ENCODE measurements around the gene PLEKHG5.
"Not testable (repeated sequence)": the region's sequence is repeated elsewhere in the genome, so short reads cannot be mapped to it uniquely, and the experiment has no call there.

The PLEKHG5 gene

DNA sequence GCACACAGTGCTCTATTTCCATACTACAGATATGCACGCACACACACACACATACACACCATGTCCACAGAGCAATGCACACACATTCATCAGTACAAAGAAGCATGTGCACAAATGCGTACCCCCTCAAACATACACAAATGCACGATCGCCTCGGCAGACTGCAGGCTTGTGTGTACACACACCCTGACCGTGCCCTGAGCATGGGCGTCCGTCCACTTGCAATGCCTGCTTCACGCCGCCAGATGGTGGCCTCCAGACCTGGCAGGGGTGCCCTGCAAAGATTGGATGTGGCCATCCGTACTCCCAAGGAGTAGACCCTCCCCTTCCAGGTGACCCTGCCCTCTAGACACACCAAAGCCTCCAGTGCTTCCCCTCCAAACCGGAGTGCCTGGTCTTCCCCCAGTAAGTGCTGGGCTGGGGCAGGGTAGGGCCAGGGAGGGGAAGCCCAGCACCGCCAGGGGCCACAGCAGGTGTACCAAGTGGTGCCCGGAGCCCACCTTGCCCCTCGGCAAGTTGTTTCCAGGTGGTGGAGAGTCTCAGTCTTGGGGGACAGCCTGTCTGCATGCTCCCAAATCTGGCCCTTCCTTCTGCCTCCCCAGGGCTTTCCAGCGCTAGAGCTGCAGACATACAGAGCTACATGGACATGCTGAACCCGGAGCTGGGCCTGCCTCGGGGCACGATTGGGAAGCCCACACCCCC lies 46.3 kb downstream of the PLEKHG5 start:
- no peak for DNase-seq

DNA sequence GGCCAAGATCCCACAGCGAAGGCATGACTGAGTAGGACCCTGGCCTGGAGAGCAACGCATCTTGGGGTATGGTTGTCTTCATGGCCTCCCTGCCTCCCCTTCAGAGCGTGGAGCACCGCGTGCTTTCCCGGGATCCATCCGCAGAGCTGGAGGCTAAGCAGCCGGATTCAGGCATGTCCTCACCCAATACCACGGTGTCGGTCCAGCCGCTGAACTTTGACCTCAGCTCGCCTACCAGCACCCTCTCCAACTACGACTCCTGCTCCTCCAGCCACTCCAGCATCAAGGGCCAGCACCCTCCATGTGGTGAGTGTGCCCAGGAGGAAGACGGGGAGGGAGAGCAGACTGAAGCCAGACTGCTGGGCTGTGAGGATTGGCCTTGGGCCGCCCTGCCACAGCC lies 47.1 kb downstream of the PLEKHG5 start:
- no peak for DNase-seq

DNA sequence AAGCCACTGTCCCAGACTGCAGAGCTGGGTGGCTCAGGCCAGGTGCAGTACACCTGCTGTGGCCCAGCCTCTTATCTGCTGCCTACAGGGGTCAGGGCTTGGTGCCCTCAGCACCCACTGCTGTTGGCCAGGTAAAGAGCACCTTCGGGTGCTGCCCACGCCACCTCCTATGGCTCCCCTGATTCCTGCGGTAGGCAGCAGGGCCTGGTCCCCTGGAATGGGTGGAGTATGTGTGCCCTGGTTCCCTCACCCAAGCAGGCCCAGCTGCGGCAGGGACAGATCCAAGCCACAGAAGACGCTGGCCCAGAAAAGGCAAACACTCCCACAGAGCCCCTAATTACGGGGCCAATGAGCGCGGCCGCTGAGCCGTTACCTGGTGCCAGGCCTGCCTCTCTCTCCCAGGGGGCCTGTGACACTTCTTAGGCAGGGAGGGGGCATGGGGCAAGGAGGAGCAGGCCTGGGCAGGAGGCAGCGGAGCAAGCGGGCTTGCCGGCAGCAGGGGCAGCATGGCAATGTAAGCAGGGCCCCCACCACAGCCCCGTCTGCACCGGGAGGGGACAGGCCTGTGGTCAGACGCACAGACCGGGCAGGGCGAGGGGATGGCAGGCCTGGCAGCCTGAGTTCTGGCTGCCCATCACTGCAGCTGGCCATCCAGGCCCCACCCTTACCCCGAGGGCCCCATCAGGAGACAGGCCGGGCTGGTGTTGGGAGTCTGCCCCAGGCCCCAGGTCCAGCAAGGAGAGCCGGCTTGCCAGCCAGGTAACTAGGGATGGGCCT lies 47.9 kb downstream of the PLEKHG5 start:
- DNase-seq, result no peak

DNA sequence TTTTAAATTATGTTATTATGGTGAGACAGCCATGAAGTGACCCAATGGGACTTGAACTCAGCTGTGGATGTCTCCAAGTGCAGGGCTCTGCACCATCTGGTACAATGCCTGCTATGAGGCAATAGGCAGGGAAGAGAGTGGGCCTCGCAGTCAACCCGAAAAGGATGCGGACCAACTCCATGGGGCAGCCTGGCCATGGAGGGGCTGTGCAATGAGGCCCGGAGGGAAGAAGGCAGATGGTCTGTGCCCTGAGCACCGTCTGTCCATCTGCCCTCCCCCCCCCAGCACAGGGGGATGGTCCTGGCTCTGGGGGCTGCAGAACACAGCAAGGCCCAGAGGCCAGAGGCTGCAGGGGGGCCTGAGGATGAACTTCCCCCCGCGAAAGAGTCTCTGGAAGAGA lies 49.9 kb downstream of the PLEKHG5 start:
- no peak for DNase-seq

DNA sequence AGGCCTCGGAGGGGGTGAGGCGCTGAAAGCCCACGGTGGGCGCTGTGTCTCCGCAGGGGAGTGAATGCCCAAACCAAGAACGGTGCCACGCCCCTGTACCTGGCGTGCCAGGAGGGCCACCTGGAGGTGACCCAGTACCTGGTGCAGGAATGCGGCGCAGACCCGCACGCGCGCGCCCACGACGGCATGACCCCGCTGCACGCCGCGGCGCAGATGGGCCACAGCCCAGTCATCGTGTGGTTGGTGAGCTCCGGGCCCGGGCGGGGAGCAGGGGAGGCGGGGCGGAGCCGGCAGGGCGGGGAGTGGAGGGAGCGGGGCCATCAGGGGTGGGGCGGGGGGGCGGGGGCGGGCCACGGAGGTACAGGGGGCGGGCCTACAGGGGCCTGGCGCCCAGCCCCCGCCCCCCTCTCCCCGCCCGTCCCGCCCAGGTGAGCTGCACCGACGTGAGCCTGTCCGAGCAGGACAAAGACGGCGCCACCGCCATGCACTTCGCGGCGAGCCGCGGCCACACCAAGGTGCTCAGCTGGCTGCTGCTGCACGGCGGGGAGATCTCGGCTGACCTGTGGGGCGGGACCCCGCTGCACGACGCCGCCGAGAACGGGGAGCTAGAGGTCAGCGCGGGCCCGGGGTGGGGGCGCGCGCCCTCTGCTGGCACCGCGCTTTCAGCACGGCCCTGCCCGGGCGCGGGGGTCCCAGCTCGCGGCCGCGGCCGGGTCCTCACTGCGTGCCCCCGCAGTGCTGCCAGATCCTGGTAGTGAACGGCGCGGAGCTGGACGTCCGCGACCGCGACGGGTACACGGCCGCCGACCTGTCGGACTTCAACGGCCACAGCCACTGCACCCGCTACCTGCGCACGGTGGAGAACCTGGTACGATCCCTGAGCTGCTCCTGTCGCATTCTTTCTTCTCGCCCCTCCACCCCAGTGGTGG lies 51.0 kb downstream of the PLEKHG5 start:
- DNase-seq, result no peak

DNA sequence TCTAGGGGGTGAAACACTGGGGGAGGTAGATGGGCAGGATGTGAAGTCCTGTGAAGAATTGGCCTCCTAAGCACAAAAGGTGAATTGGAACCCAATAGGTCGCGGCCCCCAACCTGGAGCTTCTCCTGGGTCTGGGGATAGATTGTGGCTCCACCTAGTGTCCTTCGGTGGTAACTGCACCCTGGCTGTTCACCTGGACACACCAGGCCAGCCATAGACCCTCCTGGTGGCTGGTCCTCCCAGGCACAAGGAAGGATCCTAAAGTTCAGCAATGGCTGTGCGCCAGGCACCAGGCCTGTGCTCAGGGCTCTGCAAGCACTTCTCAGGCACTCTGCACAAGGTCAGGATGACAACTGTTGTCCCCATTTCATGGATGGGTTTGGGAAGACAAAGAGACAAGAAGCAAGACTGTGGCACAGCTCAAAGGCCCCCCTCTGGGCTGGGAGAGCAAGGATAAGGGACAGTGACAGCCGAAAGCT lies 53.4 kb downstream of the PLEKHG5 start:
- no peak for DNase-seq

DNA sequence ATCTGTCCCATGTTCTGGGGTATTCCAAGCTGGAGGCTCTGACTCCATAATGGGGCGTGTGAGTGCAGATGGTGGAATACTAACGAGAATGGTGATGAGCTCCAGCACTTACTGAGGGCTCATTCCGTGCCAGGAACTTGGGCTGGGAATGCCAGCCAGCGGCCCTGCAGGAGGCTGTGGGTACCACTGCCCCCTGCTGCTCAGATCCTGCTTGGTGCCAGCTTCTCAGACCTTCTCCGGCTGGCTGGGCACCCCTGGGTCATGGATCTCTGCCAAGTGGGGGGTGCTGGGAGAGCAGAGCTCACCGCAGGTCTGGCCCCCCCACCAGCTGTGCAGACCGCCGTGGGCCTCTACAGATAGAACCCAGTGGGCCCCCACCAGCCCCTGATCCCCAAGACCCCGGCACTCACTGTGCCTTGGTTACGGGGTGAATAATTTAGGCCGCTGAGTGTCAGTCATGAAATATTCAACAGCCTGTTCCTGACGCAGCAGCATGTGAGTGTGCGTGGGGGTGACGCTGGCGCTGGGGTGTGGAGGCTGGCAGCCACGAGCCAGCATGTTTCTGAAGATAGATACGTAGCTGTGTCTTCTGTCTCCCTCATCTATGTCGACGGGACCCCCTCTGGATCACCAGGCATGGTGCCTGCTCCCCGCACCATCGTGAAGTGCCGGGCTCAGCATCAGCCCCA lies 54.3 kb downstream of the PLEKHG5 start:
- not testable (repeated sequence) for DNase-seq

DNA sequence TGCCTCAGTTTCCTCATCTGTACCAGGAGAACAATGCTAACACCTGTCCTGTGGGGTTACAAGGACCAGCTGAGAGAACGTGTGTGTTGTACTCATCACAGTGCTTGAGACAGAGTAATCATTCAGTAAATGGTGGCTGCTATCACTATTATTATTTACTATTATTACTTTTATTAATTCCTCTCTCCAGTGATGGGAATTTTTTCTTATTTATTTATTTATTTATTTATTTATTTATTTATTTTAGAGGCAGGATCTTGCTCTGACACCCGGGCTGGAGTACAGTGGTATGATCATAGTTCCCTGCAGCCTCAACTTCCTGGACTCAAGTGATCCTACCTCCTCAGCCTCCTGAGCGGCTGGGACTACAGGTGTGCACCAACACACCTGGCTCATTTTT lies 55.2 kb downstream of the PLEKHG5 start:
- DNase-seq, result not testable (repeated sequence)

DNA sequence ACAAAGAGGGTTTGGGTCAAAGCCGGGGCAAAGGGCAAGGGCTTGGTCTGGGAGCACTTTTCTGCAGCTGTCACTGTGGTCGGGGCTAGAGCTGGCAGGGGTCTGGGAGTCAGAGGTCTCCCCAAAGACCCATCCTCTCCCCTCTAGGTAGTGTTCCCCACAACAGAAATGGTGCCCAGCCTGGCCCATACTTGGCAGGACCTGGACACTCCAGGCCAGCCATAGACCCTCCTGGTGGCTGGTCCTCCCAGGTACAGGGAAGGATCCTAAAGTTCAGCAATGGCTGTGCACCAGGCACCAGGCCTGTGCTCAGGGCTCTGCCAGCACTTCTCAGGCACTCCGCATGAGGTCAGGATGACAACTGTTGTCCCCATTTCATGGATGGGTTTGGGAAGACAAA lies 55.9 kb downstream of the PLEKHG5 start:
- no peak for DNase-seq

DNA sequence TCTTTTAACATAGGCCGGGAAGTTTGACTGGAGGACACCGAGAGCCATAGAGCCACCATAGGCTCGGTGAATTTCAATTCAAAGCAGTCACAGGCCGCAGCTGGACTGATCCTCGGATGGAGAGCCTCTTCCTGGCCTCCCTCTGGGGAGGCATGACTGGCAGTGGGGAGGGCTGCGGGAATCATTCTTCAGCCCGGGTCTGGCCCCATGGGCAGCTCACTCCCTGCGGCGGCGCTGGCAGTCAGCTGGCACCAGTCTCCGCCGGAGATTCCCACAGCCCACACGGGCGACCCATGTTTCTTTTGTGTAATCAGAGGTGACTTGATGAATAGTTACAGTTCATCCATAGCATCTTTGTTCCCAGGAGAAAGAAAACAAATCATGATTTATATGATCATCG lies 56.3 kb downstream of the PLEKHG5 start:
- no peak for DNase-seq

DNA sequence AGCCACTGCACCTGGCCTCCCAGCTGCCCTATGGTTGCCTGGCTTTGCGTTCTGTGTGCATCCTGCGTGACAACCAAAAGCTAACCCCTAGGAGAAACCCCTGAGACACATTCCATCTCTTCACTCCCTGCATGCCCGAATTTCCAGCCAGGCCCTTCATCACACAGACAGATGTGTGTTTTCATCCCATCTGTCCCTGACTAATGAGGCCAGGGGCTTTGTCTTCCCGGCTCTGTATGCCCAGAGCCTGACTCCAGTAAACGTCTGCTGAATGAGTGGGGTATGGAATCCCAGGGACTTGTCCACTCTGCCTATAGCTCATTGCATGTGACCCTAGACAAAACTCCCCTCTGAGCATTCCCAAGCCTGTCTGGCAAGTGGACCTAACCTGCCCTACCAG lies 57.3 kb downstream of the PLEKHG5 start:
- DNase-seq, result no peak

DNA sequence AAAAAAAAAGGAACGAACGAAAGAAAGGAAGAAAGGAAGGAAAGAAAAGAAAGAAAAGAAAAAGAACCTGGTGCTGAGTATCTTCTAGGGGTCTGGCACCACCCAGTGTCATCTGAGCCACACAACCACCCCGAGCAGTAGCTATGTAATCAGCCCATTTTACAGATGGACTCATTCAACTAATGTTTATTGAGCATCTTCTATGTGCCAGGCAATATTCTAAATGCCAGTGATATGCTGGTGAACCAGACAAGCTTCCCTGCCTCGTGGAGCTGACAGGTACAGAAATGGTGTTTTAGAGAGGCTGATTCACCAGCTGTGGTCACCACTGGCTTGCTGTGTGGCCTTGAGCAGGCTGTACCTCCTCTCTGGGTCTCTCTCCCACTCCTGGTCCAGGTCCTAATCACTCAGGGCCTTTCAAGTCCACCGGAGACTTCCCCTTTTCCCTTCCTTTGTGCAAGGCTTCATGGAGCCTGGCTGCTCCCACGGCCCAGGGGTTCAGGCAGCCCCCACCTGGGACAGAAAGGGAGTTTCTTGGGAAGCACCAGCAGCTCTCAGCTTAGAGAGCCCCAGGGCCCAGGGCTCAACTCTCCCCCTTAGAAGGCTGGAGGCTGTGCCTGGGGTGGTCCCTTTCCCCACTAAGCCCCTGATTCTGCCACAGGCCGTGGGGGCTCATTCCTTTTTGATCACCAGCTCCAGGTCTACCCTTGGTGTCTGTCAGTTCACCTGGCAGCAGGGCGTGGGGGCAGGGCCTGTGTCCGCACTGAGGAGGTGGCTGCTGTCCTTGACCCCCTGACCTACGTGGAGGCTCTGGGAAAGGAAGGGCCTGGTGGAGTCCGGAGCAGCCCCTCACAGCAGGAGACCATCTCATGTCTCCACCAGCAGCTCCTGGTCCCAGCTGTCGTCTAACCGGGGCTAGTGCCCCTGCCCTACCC lies 59.6 kb downstream of the PLEKHG5 start:
- DNase-seq, result not testable (repeated sequence)

DNA sequence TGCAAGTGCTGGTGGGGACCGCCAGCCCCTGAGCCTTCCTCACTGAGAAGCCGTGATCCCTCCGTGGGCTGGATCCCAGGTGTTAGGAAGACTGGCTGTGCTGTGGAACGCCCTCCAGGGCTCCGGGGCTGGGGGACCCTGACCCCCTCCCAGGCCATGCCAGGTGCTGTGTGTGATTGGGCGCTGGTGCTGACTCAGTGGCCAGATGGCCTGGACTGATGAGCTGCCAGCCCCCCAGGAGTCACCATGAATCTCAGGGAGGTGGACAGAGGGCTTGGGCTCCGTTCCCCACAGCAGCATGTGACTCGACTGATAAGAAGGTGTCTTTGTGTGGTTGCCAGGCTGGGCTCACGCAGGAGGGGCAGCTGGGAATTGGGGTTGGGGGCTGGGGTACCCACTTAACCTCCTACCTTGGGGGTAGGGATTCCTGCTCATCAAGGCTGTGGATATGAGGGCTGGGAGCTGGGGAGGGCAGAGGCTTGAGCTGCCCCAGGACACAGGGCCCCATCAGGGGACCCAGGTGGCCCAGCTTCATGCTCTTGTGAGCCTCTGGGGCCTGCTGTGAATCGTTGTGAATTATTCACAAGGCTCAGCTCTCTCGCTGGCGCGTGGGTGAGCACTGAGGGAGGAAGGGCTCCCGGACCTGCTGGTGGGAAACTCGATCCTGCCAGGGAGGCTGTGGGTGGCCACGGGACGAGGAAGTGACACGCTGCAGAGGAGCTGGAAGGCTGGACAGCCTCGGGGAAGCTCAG lies 61.6 kb downstream of the PLEKHG5 start:
- not testable (repeated sequence) for DNase-seq

DNA sequence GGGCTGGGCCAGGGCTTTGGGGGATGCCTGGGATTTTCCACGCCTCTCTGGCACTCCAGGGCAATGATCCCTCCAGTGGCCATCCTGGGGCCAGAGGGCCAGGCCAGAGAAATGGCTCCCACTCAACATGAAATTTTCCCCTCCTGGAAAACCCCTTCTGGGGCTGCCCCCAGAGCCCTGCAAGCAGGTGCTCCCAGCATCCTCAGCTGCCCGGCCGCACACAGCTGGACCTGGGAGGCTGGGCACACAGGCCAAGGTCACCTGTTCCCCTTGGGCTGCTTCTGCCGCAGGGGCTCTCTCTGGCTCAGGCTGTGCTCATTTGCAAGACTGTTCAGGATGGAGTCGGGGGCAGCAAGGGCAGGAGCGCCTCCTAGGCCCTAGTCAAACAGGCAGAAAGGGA lies 63.0 kb downstream of the PLEKHG5 start:
- DNase-seq, result not testable (repeated sequence)

DNA sequence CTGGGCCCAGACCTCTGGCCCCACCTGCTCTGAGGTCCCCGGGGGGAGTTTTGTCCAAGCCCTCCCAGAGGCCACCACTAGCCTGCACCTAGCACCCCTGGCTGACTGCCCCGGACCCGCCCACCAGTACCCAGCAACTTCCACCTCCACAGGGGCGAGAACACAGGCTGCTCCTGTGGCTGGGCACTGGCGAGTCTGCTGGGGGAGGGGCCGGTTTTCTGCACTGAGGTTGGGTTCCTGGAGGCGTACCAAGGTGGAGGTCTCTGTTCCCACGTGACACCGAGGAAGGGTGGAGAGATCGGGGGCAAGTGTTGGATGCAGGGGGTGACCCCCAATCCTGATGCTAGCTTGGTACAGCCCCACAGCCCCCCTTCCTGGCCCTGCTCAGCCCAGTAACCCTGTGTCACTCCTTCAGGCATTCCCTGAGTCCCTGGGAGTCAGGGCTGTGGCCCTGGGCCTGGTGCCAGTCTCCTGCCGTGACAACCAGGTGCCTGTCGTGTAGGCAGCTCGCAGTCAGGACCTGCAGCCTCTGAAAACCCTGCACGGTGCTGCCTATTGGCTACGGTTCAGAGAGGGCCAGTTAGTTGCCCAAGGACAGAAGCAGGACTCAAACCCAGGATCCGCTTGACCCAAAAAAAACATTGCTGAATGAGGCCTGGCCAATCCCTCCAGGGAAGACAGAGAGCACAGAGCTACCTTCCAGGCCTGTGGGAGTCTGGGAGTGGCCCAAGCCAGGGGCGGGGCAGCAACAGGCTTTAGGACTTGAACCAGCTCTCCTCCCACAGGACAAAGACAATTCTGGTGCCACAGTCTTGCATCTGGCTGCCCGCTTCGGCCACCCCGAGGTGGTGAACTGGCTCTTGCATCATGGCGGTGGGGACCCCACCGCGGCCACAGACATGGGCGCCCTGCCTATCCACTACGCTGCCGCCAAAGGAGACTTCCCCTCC lies 63.8 kb downstream of the PLEKHG5 start:
- no peak for DNase-seq

DNA sequence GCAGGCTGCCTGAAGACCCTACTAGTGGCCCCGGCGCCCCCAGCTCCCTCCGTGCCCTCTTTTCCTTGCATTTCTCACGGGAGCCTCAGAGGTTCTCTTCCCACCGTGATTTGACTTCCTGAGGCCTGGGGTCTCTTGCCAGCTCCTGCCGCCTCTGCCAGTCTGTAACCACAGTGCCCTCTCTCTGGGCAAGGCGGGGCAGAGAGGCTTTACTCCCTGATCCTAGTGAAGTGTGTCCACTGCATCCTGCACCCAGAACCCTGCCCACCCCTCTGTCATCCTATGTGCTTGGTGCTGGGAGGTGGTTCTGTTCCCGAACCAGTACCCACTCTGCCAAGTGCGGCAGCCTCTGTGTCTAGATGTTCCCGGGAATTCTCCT lies 64.5 kb downstream of the PLEKHG5 start:
- DNase-seq, result no peak

DNA sequence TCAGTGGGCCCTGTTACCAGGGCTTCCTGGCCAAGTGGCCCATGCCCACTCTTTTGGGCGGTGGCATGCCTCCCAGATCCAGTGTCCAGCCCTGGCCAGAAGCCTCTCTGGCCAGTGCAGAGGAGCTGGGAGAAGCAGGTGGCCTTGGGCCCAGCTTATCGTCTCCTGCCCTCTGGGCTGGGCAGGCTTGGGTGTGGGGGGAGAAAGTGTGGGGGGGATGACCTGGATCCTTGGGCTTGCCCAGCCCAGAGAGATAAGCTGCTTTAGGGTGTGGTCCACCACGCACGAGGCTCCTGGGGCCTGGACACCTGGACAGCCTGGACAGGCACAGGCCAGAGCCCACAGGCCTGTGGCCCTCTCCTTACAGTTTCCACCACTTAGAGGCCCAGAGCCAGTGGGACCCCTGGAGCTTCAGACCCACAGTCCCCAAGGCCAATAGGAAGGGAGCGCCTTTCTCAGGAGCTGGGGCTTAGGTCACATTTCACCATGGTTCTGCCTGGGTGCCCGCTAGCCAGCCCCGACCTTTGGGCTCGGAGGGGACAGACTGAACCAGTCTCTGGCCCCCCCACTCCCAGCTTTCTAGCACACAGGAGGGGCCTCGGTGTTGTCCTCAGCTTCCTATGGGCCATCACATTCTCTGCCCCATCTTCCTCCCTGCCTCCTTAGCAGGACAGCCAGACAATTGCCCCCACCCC lies 65.0 kb downstream of the PLEKHG5 start:
- no peak for DNase-seq

DNA sequence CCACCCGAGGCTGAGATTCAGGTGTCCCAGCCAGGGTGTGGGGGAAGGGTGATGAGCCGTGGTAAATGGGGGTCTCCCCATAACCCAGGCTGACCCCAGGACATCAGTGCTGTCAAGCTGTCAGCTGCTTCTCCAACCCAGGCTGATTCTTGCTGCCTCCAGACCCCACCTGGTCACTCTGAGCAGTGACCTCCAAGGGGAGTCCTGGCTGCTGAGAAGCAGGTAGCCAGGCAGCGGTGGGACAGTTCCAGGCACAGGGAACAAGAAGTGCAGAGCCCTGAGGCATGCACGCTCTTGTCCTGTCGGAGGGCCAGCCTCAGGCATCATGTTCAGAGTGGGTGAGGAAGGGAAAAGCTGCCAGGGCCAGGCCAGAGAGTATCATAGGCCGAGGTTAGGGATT lies 65.8 kb downstream of the PLEKHG5 start:
- DNase-seq, result no peak
